ENCODE results near the gene TOGARAM2.

Gene TOGARAM2

GRCh38 chr2:29023188-29023587, 42.1 kb downstream of the TOGARAM2 start:
- no peak for DNase-seq

GRCh38 chr2:29024882-29025430, 43.9 kb downstream of the TOGARAM2 start:
- no peak for DNase-seq

GRCh38 chr2:29025711-29026110, 44.6 kb downstream of the TOGARAM2 start:
- no peak for DNase-seq

GRCh38 chr2:29031046-29031445, 49.9 kb downstream of the TOGARAM2 start:
- no peak for DNase-seq

- no peak for DNase-seq
Observed at GRCh38 chr2:29032189-29032588, 51.1 kb downstream of the TOGARAM2 start.

GRCh38 chr2:29033172-29033571, 52.1 kb downstream of the TOGARAM2 start:
- DNase-seq, result no peak

GRCh38 chr2:29033656-29034055, 52.6 kb downstream of the TOGARAM2 start:
- no peak for DNase-seq

- no peak for DNase-seq
Observed at GRCh38 chr2:29035016-29035745, 54.1 kb downstream of the TOGARAM2 start.

GRCh38 chr2:29039718-29040480, 58.8 kb downstream of the TOGARAM2 start:
- no peak for DNase-seq

GRCh38 chr2:29040552-29040951, 59.5 kb downstream of the TOGARAM2 start:
- no peak for DNase-seq

- no peak for DNase-seq
Observed at GRCh38 chr2:29041161-29041660, 60.1 kb downstream of the TOGARAM2 start.

- DNase-seq, result no peak
Observed at GRCh38 chr2:29042561-29043075, 61.5 kb downstream of the TOGARAM2 start.

- no peak for DNase-seq
Observed at GRCh38 chr2:29044459-29044858, 63.4 kb downstream of the TOGARAM2 start.

- DNase-seq, result no peak
Observed at GRCh38 chr2:29046321-29046720, 65.2 kb downstream of the TOGARAM2 start.

- DNase-seq, result no peak
Observed at GRCh38 chr2:29047083-29047845, 66.2 kb downstream of the TOGARAM2 start.

GRCh38 chr2:29050591-29050990, 69.5 kb downstream of the TOGARAM2 start:
- DNase-seq, result no peak

- DNase-seq, result no peak
Observed at GRCh38 chr2:29051730-29052129, 70.6 kb downstream of the TOGARAM2 start.

- DNase-seq, result no peak
Observed at GRCh38 chr2:29052807-29053206, 71.7 kb downstream of the TOGARAM2 start.

- DNase-seq, result no peak
Observed at GRCh38 chr2:29053223-29053622, 72.1 kb downstream of the TOGARAM2 start.

- DNase-seq, result no peak
Observed at GRCh38 chr2:29053670-29054400, 72.7 kb downstream of the TOGARAM2 start.

GRCh38 chr2:29054430-29054829, 73.3 kb downstream of the TOGARAM2 start:
- no peak for DNase-seq

GRCh38 chr2:29055601-29056000, 74.5 kb downstream of the TOGARAM2 start:
- DNase-seq, result no peak

All from hippocampal formation (tissue), 2 donors.